Stimulated activated naive CD4-positive, alpha-beta T cell treated with Interleukin-2 at 50 U/mL for 16 hours (primary cell): ENCODE measurements around the gene FARS2.
"Not testable (repeated sequence)": the region's sequence is repeated elsewhere in the genome, so short reads cannot be mapped to it uniquely, and the experiment has no call there.

Source experiments
- DNase-seq: peaks from one replicate; lab custom pipeline; 2025; lab: John Stamatoyannopoulos, UW

Gene FARS2

GRCh38 chr6:5765141-5765760 is 503.9 kb downstream of the FARS2 start:
- DNase-seq: no peak

GRCh38 chr6:5766260-5766659 is 504.9 kb downstream of the FARS2 start:
- no peak for DNase-seq

GRCh38 chr6:5767471-5767870 is 506.2 kb downstream of the FARS2 start:
- DNase-seq: no peak

GRCh38 chr6:5771211-5771610 is 509.9 kb downstream of the FARS2 start:
- no peak for DNase-seq

GRCh38 chr6:5771759-5772390 is 510.6 kb downstream of the FARS2 start:
- no peak for DNase-seq

- no peak for DNase-seq
Observed at GRCh38 chr6:5772408-5773120, 511.3 kb downstream of the FARS2 start.

GRCh38 chr6:5776104-5776503 is 514.8 kb downstream of the FARS2 start:
- DNase-seq: no peak

GRCh38 chr6:5776706-5777390 is 515.5 kb downstream of the FARS2 start:
- no peak for DNase-seq

- no peak for DNase-seq
Observed at GRCh38 chr6:5778317-5778857, 517.1 kb downstream of the FARS2 start.

- no peak for DNase-seq
Observed at GRCh38 chr6:5778906-5779305, 517.6 kb downstream of the FARS2 start.

- no peak for DNase-seq
Observed at GRCh38 chr6:5781019-5781418, 519.7 kb downstream of the FARS2 start.

- no peak for DNase-seq
Observed at GRCh38 chr6:5781966-5782556, 520.7 kb downstream of the FARS2 start.

- DNase-seq: no peak
Observed at GRCh38 chr6:5782783-5783547, 521.7 kb downstream of the FARS2 start.

GRCh38 chr6:5783584-5784089 is 522.3 kb downstream of the FARS2 start:
- no peak for DNase-seq

GRCh38 chr6:5785249-5785648 is 523.9 kb downstream of the FARS2 start:
- DNase-seq: no peak

- no peak for DNase-seq
Observed at GRCh38 chr6:5786321-5786968, 525.1 kb downstream of the FARS2 start.

- DNase-seq: no peak
Observed at GRCh38 chr6:5786969-5787720, 525.8 kb downstream of the FARS2 start.

GRCh38 chr6:5789426-5789825 is 528.1 kb downstream of the FARS2 start:
- not testable (repeated sequence) for DNase-seq

GRCh38 chr6:5796555-5796954 is 535.2 kb downstream of the FARS2 start:
- not testable (repeated sequence) for DNase-seq

- DNase-seq: not testable (repeated sequence)
Observed at GRCh38 chr6:5806406-5806805, 545.1 kb downstream of the FARS2 start.
